ENCODE measurements around the gene CTDSPL.

Gene CTDSPL

DNA sequence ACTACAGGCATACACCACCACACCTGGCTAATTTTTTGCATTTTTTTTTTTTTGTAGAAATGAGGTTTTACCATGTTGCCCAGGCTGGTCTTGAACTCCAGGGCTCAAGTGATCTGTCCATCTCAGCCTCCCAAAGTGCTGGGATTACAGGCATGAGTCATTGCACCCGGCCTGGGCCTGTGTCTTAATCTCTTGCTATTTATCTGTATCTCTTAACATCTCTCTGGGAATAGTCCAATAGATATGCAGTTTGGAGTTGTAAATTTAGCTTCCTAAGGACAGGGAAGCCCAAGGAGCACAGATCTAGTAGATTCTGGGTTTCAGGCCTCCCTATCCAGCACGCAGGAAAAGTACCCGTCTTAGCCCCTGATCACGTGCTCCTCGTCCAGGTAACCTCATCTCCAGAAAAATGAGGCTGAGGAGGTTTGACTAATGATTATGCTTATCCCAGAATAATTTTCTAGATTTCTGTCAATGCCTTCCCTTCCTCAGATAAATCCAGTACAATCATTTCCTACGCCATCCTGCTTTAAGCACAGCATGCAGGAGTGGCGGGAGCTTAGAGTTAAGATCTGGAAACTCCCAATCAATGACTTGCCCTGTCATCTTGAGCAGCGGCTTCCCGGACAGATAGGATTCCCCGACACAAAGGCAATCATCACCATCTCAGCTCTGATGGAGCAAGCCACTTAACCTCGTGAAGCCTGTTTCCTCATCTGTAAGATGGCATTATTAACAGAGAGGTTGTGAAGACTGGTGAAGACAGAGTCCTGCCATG lies 12.3 kb upstream of the CTDSPL start:
- TF ChIP-seq TAF1 (IDR thresholded peaks at IDR 0.05; ENCODE audit: low read depth), result no peak
- TF ChIP-seq, protein P1, sequence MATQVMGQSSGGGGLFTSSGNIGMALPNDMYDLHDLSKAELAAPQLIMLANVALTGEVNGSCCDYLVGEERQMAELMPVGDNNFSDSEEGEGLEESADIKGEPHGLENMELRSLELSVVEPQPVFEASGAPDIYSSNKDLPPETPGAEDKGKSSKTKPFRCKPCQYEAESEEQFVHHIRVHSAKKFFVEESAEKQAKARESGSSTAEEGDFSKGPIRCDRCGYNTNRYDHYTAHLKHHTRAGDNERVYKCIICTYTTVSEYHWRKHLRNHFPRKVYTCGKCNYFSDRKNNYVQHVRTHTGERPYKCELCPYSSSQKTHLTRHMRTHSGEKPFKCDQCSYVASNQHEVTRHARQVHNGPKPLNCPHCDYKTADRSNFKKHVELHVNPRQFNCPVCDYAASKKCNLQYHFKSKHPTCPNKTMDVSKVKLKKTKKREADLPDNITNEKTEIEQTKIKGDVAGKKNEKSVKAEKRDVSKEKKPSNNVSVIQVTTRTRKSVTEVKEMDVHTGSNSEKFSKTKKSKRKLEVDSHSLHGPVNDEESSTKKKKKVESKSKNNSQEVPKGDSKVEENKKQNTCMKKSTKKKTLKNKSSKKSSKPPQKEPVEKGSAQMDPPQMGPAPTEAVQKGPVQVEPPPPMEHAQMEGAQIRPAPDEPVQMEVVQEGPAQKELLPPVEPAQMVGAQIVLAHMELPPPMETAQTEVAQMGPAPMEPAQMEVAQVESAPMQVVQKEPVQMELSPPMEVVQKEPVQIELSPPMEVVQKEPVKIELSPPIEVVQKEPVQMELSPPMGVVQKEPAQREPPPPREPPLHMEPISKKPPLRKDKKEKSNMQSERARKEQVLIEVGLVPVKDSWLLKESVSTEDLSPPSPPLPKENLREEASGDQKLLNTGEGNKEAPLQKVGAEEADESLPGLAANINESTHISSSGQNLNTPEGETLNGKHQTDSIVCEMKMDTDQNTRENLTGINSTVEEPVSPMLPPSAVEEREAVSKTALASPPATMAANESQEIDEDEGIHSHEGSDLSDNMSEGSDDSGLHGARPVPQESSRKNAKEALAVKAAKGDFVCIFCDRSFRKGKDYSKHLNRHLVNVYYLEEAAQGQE (IDR thresholded peaks at IDR 0.05; ENCODE audit: low read depth), result no peak
- TF ChIP-seq, protein P2, sequence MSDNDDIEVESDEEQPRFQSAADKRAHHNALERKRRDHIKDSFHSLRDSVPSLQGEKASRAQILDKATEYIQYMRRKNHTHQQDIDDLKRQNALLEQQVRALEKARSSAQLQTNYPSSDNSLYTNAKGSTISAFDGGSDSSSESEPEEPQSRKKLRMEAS (IDR thresholded peaks at IDR 0.05), result no peak
- TF ChIP-seq, protein P3, sequence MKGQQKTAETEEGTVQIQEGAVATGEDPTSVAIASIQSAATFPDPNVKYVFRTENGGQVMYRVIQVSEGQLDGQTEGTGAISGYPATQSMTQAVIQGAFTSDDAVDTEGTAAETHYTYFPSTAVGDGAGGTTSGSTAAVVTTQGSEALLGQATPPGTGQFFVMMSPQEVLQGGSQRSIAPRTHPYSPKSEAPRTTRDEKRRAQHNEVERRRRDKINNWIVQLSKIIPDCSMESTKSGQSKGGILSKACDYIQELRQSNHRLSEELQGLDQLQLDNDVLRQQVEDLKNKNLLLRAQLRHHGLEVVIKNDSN (IDR thresholded peaks at IDR 0.05), result no peak
- no peak for TF ChIP-seq ZBTB7A (IDR thresholded peaks at IDR 0.05; ENCODE audit: low read depth)
- TF ChIP-seq CREB1 (IDR thresholded peaks at IDR 0.05; ENCODE audit: low read depth), result no peak
- no peak for TF ChIP-seq FOXM1 (IDR thresholded peaks at IDR 0.05; ENCODE audit: borderline replicate concordance, low read depth)
- TF ChIP-seq TCF12 (IDR thresholded peaks at IDR 0.05; ENCODE audit: low read depth), result no peak
- TF ChIP-seq YY1 (IDR thresholded peaks at IDR 0.05; ENCODE audit: low read depth), result no peak
- TF ChIP-seq EGR1 (IDR thresholded peaks at IDR 0.05), result no peak
- TF ChIP-seq NFIC (IDR thresholded peaks at IDR 0.05), result no peak
- TF ChIP-seq CEBPB (IDR thresholded peaks at IDR 0.05), result no peak
- TF ChIP-seq EP300 (IDR thresholded peaks at IDR 0.05; ENCODE audit: borderline replicate concordance), result no peak
- no peak for TF ChIP-seq TEAD4 (IDR thresholded peaks at IDR 0.05)
- no peak for TF ChIP-seq RAD21 (IDR thresholded peaks at IDR 0.05; ENCODE audit: low read depth)

DNA sequence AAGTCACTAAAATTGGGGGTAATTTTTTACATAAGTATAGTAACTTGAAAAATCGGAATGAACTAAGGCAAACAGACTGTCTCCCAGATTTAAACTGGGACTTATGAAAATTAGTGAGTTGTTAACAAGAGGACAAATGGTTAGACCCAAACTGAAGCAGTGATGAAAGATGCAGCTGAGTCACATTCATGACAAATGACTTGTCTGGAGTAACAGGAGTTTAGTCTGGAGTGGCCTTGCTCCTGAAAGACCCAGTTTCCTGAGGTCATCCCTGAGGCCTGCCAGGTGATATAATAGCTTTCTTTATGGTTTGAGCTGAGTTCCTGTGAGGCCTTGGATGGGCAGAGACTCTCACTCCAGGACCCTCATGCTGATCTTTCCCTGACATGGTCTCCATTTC lies 9.6 kb upstream of the CTDSPL start:
- TF ChIP-seq, protein P3 (IDR thresholded peaks at IDR 0.05), result no peak
- TF ChIP-seq FOXM1 (IDR thresholded peaks at IDR 0.05; ENCODE audit: borderline replicate concordance, low read depth) (no peak), TCF12 (IDR thresholded peaks at IDR 0.05; ENCODE audit: low read depth) (no peak)
- TF ChIP-seq, protein P2 (IDR thresholded peaks at IDR 0.05), result no peak

DNA sequence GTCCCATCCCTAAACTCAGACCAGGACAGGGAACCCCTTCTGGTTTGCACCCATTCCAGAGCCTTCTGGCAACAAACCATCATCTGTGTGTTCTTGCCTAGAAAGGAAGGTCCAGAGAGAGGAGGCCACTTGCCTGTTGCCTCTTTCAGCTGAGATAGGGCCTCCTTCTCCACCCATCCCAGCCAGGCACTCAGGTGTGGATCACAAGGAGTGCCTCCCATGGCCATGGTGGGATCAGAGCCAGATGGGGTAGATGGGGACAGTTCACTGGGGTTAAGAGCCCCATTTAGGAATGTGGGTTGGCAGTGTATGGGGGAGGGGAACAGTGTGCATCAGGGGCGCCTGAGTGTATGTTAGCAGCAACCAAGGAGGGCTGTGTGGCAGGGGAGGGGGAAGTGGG lies 8.9 kb upstream of the CTDSPL start:
- TF ChIP-seq YY1 (IDR thresholded peaks at IDR 0.05; ENCODE audit: low read depth), result no peak
- no peak for TF ChIP-seq CREB1 (IDR thresholded peaks at IDR 0.05; ENCODE audit: low read depth)
- no peak for TF ChIP-seq TEAD4 (IDR thresholded peaks at IDR 0.05)
- TF ChIP-seq TAF1 (IDR thresholded peaks at IDR 0.05; ENCODE audit: low read depth), result no peak
- TF ChIP-seq, protein P1 (IDR thresholded peaks at IDR 0.05; ENCODE audit: low read depth), result no peak
- no peak for TF ChIP-seq TCF12 (IDR thresholded peaks at IDR 0.05; ENCODE audit: low read depth)
- TF ChIP-seq, protein P2 (IDR thresholded peaks at IDR 0.05), result no peak
- no peak for TF ChIP-seq EGR1 (IDR thresholded peaks at IDR 0.05)
- TF ChIP-seq RAD21 (IDR thresholded peaks at IDR 0.05; ENCODE audit: low read depth), result no peak
- no peak for TF ChIP-seq ZBTB7A (IDR thresholded peaks at IDR 0.05; ENCODE audit: low read depth)
- TF ChIP-seq, protein P3 (IDR thresholded peaks at IDR 0.05), result no peak
- no peak for TF ChIP-seq NFIC (IDR thresholded peaks at IDR 0.05)
- no peak for TF ChIP-seq FOXM1 (IDR thresholded peaks at IDR 0.05; ENCODE audit: borderline replicate concordance, low read depth)
- TF ChIP-seq CEBPB (IDR thresholded peaks at IDR 0.05), result no peak
- TF ChIP-seq EP300 (IDR thresholded peaks at IDR 0.05; ENCODE audit: borderline replicate concordance), result no peak

DNA sequence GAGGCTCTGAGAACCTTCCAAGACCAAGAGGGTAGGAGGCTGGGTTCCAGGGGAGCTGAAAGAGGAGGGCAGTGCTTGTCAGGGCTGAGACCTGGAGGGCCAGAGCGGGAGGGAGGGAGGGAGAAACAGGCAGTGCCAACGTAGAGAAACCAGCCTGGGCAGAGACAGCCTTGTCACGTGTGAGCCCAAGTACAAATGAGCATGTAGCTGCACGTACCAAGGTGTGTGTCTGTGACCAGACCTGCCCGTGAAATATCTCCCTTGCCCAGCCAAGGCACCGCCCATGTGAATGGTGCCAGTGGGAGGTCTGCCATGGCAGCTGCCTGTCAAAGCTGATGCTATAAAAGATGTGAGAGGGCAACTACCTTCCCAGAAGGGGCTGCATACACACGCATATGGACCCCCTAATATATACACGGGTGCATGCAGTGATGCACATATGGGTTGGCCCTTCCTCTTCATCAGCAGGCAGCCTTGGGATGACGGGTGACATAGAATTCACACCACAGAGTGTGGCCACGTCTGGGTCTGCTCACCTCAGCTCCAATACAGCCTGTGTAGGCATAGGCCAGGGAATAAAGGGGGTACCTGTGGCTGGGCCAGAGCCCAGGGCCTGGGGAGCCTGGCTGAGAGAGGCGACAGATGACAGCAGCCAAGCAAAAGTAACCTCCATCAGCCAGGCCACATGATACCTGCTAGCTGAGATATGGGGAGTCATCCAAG lies 7.8 kb upstream of the CTDSPL start:
- TF ChIP-seq RAD21 (IDR thresholded peaks at IDR 0.05; ENCODE audit: low read depth) (no peak), NFIC (IDR thresholded peaks at IDR 0.05) (no peak), EGR1 (IDR thresholded peaks at IDR 0.05) (no peak), CEBPB (IDR thresholded peaks at IDR 0.05) (no peak), FOXM1 (IDR thresholded peaks at IDR 0.05; ENCODE audit: borderline replicate concordance, low read depth) (no peak), EP300 (IDR thresholded peaks at IDR 0.05; ENCODE audit: borderline replicate concordance) (no peak), TAF1 (IDR thresholded peaks at IDR 0.05; ENCODE audit: low read depth) (no peak), ZBTB7A (IDR thresholded peaks at IDR 0.05; ENCODE audit: low read depth) (no peak), YY1 (IDR thresholded peaks at IDR 0.05; ENCODE audit: low read depth) (no peak)
- TF ChIP-seq, protein P1 (IDR thresholded peaks at IDR 0.05; ENCODE audit: low read depth), result no peak
- TF ChIP-seq, protein P3 (IDR thresholded peaks at IDR 0.05), result no peak
